ENCODE data around the gene TOR1A.

TOR1A gene, protein sequence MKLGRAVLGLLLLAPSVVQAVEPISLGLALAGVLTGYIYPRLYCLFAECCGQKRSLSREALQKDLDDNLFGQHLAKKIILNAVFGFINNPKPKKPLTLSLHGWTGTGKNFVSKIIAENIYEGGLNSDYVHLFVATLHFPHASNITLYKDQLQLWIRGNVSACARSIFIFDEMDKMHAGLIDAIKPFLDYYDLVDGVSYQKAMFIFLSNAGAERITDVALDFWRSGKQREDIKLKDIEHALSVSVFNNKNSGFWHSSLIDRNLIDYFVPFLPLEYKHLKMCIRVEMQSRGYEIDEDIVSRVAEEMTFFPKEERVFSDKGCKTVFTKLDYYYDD

DNA sequence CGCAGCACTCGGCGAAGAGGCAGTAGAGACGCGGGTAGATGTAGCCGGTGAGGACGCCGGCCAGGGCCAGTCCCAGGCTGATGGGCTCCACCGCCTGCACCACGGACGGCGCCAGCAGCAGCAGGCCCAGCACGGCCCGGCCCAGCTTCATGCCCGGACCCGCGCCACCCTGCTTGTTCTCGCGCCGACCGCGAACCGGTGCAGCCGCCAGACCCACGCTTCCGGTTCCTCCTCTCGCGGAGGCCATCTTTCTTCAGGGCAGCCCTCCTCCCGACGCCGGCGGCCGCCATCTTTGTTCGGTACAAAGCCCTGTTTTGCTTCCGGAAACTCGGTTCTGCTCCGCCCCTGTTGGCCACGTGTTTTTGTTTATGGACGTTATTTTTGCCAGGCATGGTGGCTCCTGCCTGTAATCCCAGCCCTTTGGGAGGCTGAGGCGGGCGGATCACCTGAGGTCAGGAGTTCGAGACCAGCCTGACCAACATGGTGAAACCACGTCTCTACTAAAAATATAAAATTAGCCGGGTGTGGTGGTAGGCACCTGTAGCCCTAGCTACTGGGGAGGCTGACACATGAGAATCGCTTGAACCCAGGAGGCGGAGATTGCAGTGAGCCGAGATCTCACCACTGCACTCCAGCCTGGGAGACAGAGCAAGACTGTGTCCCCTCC is at the start of gene TOR1A:
TSS of gene TOR1A (minus strand) at position 202 of the 667 bp plus-strand sequence. CDS start at position 151, 51 bp downstream.
- in situ Hi-C loops (cut with MboI; ENCODE audit: low sequenced_read_pairs): no loop called here

DNA sequence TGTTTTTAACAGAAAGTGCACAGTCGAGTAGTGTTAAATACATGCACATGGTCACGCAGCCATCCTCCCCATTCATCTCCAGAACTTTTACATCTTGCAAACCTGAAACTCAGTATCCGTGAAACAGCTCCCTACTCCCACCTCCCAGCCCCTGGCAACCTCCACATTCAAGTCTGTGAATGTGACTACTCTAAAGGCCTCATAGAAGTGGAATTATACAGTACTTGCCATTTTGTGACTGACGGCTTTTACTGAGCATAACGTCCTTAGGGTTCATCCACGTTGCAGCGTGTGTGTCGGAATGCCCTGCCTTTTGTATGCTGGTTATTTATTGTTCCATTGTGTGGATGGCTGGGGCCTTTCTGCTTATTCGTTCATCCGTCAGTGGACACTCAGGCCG is 47.1 kb upstream of the TOR1A start:
- in situ Hi-C loops (cut with MboI; ENCODE audit: low sequenced_read_pairs): no loop called here

DNA sequence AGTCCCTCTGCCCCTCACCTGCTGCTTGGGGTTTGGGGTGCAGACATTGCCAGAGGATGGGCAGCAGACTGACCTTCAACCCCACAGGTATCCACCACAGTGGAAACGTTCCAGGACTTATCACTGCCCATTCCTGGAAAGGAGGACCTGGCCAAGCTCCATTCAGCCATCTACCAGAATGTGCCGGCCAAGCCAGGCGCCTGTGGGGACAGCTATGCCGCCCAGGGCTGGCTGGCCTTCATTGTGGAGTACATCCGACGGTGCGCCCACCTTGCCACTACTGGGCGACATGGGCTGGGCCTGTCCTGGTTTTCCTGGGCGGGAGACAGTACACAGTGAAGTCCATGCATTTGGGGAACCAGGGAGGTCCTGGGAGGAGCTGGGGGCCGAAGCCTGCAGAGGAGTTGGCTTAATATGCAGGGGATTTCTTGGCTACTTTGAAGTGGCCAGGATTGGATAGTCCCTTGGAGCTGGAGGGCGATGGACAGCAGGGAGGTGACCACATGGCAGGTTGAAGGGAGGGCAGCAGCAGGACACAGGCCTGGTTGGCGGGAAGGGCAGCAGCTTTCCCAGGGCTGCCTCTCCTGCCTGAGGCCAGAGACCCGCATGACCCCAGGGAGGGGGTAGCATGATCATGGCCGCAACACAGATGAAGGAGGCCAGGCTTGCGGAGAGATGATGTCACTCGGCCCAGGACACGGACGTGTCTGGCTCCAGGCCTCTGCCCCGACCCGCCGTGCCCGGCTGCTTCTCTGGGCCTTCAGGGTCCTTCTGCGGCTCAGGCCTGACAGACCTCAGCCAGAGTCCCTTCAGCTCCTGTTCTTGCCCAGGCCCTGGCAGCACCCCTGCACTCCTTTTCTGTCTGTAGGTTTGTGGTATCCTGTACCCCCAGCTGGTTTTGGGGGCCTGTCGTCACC is 45.9 kb upstream of the TOR1A start:
- in situ Hi-C loops (cut with MboI; ENCODE audit: low sequenced_read_pairs): no loop called here

DNA sequence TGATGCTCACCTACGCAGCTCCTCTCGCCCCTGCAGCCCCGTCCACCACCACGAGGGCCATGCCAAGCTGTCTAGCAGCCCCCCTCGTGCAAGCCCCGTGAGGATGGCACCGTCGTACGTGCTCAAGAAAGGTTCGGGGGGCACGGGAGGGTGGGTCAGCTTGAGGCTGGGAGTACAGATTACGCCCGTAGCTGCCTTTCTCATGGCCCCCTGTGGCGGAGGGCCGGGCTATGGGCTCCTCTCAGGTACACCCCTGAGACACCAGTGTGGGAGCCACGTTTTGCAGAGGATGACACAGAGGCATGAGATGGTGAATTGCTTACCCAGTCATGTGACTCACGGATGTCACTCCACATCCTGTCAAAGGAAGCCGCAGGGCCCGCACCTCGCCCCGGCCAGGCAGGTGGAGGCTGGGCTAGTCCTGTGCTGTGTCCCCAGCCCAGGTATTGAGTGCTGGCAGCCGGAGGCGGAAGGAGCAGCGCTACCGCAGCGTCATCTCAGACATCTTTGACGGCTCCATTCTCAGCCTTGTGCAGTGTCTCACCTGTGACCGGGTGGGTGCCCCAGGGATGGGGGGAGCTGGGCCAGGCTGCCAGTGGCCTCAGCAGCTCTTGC is 45.0 kb upstream of the TOR1A start:
- in situ Hi-C loops (cut with MboI; ENCODE audit: low sequenced_read_pairs): no loop called here

DNA sequence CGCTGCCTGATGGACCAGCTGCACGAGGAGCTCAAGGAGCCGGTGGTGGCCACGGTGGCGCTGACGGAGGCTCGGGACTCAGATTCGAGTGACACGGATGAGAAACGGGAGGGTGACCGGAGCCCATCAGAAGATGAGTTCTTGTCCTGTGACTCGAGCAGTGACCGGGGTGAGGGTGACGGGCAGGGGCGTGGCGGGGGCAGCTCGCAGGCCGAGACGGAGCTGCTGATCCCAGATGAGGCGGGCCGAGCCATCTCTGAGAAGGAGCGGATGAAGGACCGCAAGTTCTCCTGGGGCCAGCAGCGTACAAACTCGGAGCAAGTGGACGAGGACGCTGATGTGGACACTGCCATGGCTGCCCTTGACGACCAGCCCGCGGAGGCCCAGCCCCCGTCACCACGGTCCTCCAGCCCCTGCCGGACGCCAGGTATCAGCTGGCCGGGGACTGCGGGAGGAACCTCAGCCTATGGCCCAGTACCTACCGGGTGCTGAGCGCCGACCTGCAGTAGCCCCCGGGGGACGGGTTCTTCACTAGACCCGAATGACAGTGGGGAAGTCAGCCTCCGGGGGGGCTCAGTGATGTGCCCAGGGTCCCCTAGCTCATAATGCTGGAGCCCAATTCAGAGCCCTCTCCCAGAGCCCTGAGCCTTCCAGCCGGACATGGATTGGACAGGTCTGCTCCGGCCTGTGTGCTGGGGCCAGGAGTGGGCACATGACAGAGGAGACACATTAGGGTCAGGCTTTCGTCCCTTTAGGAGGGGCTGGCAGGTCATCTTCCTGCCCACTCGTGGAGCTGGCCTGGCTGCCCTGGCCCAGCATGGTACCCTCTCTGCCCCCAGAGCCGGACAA is 44.3 kb upstream of the TOR1A start:
- in situ Hi-C loops (cut with MboI; ENCODE audit: low sequenced_read_pairs): no loop called here

DNA sequence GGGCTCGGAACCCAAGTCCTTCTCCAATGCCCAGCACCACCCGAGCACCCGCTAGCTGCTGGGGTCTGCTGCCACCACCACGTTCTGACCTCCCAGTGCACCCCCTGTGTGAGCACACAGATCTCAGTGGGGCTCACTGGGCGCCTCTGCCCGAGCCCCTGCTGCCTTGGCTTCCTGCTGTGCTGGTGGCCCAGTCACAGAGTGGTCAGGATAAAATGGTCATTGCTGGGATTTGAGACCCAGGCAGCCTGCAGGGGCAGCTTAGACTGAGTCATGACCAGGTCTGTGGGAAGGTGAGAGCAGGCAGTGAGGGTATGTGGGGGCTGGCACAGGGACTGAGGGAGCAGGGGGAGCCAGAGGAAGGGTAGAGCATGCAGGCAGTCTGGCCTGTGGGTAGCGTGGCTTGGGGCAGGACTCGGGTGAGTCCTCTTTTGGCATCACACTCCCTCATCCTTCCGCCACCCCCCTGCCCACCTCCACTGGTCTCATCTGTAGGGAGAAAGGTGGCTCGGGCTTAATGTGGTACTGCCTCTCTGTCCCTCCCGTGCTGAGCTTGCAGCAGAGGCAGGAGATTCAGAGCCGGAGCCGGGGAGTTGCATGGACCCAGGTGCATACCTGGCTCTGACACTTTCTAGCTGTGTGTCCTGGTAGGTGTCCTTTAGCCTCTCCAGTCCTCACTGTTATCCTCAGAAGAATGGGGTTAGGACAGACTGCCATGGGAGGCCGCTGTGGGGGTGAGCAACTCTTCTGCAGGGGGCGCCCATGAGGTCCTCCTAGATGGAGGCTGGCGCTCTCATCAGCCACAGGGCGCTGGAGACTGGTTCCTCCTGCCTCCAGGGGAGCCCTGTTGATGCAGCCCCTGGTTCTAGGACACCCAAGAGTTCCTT is 43.4 kb upstream of the TOR1A start:
- in situ Hi-C loops (cut with MboI; ENCODE audit: low sequenced_read_pairs): no loop called here

DNA sequence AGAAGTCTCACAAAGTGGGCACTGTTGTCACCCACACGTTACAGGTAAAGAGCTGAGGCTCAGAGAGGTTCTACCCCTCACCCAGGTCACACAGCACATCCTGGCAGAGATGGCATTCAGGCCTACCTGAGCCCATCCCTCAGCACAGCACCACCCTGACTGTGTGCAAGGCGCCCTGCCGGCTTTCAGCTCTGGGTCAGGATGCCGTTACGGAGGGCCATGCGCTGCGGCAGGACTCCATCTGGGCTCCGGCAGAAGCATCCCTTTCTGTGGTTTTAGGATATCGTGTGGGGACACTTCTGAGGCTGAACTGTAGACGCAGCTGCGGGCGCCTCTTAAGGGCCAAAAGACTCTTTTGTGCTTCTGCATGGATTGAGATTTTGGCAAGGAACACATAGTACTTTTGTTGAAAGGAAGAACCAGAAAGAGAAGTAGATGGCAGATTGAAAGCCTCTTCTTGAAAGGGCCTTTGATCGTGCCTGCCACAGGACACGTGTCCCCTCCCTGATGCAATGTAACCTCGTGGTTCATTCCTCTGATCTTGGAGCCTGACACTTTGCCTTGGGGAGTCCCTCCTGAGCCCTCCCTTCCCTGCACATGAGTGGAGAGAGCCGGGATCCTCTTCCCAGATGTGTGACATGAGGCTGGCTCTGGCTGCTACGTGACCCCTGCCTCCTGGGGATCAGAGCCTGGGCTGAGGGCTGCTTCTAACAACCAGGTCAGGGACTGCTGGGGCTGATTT is 42.6 kb upstream of the TOR1A start:
- in situ Hi-C loops (cut with MboI; ENCODE audit: low sequenced_read_pairs): no loop called here

DNA sequence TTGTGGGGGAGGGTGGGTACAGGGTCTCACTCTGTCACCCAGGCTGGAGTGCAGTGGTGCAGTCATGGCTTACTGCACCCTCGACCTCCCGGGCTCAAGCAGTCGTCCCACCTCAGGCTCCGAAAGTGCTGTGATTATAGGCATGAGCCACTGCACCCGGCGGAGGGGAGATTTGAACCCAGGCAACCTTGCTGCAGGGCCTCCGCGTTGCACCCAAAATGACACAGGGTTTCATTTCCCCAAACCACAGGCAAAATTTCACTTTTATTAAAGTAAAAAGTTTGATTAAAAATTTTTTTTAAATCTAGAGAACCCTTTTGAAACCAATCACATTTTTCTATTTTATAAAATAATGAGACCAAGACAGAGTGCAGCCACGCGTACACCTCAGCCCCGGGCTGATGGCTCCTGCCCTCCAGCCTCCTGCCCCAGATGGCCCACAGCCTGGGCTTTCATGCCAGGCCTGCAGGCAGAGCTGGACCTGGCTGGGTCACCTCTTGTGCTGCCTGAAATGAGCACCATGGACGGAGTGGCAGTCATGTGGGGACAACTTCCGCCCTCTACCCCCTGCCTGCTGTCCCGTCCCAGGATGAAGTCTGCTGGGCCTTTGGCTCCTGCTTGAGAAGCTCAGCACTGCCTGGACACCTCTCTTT is 41.9 kb upstream of the TOR1A start:
- in situ Hi-C loops (cut with MboI; ENCODE audit: low sequenced_read_pairs): no loop called here

DNA sequence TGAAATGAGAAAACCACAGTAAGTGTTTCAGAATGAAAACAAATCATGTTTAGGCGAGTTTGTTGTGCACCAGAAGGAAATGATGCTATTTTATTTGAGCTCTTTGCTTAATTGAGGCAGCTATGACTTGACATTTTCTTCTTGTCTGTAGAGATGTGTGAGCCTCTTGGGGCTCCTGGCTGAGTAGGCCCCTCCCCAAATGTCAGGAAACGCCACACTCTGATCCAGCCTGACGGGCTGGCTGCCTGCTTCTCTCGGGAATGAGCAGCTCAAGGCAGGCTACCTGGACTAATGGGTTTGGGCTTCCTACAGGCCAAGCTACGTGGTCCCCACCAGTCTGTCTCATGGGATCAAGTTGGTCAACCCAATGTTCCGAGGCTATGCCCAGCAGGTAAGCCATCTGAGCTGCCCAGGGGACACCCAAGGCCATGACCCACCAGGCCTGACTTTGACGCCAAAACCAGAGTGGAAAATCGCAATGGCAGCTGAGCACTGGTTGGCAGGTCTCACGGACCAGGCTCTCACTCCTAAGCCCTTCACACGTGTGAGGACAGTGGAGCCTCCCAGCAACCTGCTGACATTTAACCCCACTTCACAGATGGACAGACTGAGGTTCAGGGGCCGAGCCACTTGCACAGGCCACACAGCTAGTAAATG is 41.2 kb upstream of the TOR1A start:
- in situ Hi-C loops (cut with MboI; ENCODE audit: low sequenced_read_pairs): no loop called here

DNA sequence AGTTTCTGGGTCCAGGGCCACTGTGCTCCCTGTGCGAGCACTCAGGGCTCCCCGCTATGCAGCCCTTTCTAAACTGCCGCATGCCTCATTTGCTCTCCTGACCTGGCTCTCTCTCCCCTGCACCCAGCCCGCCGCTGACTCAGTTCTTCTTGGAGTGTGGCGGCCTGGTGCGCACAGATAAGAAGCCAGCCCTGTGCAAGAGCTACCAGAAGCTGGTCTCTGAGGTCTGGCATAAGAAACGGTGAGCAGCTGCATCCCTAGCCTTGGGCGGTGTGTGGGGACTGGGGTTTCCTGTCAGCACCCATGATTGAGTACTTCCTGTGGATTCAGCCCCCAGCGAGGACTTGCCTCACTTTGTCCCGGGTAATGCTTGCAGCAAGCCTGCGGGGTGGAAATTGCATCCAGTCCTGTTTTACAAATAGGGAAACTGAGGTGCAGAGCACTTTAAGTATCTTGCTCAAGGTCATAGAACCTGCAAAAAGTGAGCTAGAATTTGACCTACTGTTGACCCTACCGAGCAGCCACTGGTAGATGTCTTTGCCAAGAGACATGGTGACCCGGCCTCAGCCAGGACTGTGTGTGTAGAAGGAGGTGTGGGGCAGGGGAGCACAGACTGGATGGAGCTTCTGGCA is 39.2 kb upstream of the TOR1A start:
- in situ Hi-C loops (cut with MboI; ENCODE audit: low sequenced_read_pairs): no loop called here

DNA sequence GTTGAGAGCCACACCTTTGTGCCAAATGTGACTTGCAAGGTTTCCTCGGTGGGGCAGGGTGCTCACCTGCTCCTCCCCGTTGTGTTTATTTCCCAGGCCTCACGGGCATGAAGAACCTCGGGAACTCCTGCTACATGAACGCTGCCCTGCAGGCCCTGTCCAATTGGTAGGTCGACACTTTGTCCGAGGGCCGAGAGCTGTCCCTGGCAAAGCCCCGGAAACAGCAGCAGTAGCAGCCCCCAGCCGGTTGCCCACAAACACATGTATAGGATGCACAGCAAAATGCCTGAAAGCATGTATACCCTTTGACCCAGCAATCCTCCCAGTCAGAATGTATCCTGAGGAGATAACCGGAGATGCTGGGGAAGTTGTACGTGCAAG is 37.5 kb upstream of the TOR1A start:
- in situ Hi-C loops (cut with MboI; ENCODE audit: low sequenced_read_pairs): no loop called here

DNA sequence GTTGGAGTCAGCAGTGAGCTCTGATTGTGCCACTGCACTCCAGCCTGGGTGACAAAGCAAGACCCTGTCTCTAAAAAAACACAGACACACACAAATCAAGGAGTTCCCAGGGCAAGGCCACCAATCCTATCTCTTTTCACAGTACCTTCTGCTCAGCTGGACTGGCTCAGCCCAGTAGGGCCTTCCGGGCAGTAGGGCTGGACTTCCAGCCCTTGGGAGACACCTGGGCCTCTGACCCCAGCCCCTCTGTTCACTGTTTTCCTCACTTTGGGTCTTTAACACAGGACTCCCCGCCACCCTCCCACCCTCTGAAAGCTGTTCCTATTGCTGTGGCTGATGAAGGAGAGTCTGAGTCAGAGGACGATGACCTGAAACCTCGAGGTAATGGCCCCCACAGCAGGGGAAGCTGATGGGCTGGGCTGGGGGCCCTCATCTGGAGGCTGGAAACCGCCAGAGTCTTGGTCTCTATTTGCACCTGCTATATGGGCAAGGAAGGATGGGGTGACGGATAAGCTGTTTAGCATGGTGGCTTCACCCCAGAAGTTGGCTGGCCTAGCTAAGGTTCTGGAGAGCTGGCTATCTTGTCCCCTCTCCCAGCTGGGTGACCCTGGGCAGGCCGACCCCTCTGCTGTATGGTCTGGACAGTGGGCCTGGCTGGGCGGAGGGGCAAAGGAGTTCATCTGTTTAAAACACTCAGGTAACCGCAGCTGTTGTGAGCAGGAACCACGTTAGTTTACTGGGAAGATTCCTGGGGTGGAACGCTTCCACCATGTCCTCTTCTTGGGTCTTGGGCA is 36.9 kb upstream of the TOR1A start:
- in situ Hi-C loops (cut with MboI; ENCODE audit: low sequenced_read_pairs): no loop called here

DNA sequence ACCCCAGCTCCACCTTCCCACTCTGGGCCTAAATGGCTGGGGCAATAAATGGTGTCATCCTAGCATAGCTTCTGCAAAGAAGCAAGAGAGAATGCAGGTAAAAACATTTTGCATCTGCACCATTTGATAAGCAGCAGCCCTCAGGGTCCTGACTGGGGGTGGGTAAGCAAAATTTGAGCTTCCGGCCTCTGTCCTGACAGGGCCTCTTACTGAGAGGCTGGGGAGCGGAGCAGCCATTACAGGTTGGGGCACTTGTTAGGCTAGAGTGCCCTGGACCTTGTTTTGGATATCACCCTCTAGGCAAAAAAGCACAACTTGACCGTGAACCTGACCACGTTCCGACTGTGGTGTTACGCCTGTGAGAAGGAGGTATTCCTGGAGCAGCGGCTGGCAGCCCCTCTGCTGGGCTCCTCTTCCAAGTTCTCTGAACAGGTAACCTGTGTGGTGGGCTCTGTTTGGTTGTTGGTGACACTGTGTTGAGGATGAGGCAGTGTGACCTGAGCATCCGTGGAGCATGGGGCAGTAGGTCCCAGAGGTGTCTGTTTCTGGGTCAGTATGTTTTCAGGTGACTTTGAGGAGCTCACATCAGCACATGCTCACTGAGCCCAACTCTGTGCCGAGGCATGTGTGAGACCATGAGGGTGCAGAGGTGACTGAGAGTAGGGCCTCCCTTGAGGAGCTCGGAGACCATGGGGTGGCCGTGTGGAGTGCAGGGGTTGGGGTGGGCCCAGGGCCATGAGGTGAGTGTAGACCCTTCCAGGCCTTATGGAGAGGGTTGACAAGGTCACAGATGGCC is 34.4 kb upstream of the TOR1A start:
- in situ Hi-C loops (cut with MboI; ENCODE audit: low sequenced_read_pairs): no loop called here

DNA sequence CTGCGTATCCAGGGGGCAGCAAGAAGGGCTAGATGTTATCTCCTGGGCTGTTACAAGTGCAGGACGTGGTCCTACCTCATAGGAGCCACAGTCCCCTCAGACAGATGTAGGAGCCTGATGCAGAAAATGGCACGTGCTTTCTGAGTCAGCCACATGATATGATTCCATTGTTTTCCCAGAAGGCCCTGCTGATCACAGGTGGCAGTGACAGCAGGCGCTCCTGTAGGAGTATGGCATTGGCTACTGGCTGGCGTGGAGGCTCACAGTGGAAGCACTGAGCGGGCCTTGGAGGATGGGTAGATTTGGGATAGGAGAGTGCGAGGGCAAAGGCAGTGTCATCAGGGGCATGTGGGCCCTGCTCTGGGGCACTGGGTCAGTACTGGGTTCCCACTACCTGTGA is 33.3 kb upstream of the TOR1A start:
- in situ Hi-C loops (cut with MboI; ENCODE audit: low sequenced_read_pairs): no loop called here

DNA sequence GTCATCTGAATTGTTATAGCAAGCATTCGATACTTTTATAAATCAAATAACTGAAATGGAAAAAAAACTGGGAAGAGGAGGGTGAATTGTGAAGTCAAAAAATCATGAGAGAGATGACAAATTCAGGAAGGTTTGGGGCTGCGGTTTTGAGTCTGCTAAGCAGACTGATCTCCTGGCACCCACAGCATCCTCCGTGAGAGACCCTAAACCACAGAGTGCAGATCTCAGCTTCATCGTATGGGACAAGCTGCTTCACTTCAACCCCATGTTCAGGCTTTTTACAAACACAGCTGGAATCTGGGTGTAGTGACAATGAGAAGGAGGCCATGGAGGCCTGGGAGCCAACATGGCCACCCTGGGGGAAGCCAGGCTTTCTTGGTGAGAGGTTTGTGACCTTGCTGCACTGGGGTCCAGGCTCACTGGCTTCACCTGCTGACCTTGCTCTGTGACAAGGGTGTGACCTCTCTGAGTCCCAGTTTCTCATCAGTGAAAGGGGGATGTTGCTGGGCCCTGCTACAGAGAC is 30.7 kb upstream of the TOR1A start:
- in situ Hi-C loops (cut with MboI; ENCODE audit: low sequenced_read_pairs): no loop called here

Measured in hTERT RPE-1 (cell line).